Measurements from ENCODE around the gene MED26. TPM values are rescaled to one million over a fixed set of nuclear protein-coding genes. Genes with fewer than 3 reads are reported as not detected.

The MED26 gene
- total and polyA plus RNA-seq, 2 of the 13 experiments (the other 11 are each of a cell fraction or from before 2014, with no cell fraction given) = 3.5 to 3.8 TPM

GRCh38 chr19:16527334-16527935 lies 100.6 kb downstream of the MED26 start:
- Histone ChIP-seq H3K79me2 (ENCODE audit: insufficient read depth, low read length) (no peaks in the 10 kb centered on the region), H3K4me1 (ENCODE audit: insufficient read depth, low read length) (no peaks in the 10 kb centered on the region), H3K36me3 (replicated peaks in 1 of 2; ENCODE audit: control insufficient read depth in 1 of 2, insufficient read depth in 2 of 2, low read length in 2 of 2) (peaks cover 49 to 93% of the 10 kb centered on the region in 2 experiments), H3K4me3 (replicated peaks in 1 of 3; ENCODE audit: insufficient read depth in 1 of 3, low read depth in 2 of 3, low read length in 3 of 3) (no peak overlapping the region), H3K9me3 (ENCODE audit: low read length) (no peaks in the 10 kb centered on the region), H4K20me1 (ENCODE audit: insufficient read depth, low read length) (no peaks in the 10 kb centered on the region), H3K9ac (ENCODE audit: insufficient read depth, low read depth, low read length) (no peak overlapping the region), H2AFZ (ENCODE audit: low read length) (no peak overlapping the region), H3K27ac (ENCODE audit: extremely low read length, insufficient read depth, low read length) (no peak overlapping the region), H3K27me3 (ENCODE audit: control insufficient read depth in 1 of 2, insufficient read depth in 2 of 2, low read length in 2 of 2) (no peaks in the 10 kb centered on the region), H3K4me2 (ENCODE audit: low read depth, low read length) (no peak overlapping the region)
- in situ Hi-C loops (cut with HindIII; ENCODE audit: extremely low pct_ligation_motif_present, low pct_unique_long_range_greater_than_20kb) = no loop called here
- FAIRE-seq (no peak), DNase-seq (ENCODE audit: low spot score) (no peak), ATAC-seq (no peak)
- 98% methylated on average over 7 of the region's 14 CpGs for WGBS (ENCODE audit: low lambda C conversion rate)
- ChIA-PET POLR2A (interaction anchor here (1.0 kb wide), 1 partner anchor 31 kb away, joined by 3 read pairs; the partner anchor contains the start of genes C19orf44 and CALR3), CTCF (ENCODE audit: low intra/inter-chr PET ratio, low total read pairs) (no interaction called here)
- intact Hi-C loops (cut with micrococcal nuclease; ENCODE audit: unreplicated experiment) = no loop called here
- TF ChIP-seq, protein P1, sequence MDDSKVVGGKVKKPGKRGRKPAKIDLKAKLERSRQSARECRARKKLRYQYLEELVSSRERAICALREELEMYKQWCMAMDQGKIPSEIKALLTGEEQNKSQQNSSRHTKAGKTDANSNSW (CRISPR knock-in tag; IDR thresholded peaks at IDR 0.05; ENCODE audit: borderline replicate concordance) = no peak
- TF ChIP-seq ZNF691 (CRISPR knock-in tag; IDR thresholded peaks at IDR 0.05; ENCODE audit: borderline replicate concordance, low read depth) (no peak), ZC3H4 (CRISPR knock-in tag; IDR thresholded peaks at IDR 0.05; ENCODE audit: borderline replicate concordance) (no peak), POLR2A (IDR thresholded peaks at IDR 0.05; ENCODE audit: insufficient read depth in 1 of 2, low read depth in 2 of 2, low read length in 2 of 2) (0 out of 4 replicates have a peak, but pooled peaks of 1 of the 2 experiments have one; percentile 4), STAG1 (CRISPR knock-in tag; IDR thresholded peaks at IDR 0.05) (no peak), RBFOX2 (IDR thresholded peaks at IDR 0.05; ENCODE audit: low read depth, low read length) (no peak), DDIT3 (CRISPR knock-in tag; IDR thresholded peaks at IDR 0.05) (no peak)
- TF ChIP-seq, protein P2, sequence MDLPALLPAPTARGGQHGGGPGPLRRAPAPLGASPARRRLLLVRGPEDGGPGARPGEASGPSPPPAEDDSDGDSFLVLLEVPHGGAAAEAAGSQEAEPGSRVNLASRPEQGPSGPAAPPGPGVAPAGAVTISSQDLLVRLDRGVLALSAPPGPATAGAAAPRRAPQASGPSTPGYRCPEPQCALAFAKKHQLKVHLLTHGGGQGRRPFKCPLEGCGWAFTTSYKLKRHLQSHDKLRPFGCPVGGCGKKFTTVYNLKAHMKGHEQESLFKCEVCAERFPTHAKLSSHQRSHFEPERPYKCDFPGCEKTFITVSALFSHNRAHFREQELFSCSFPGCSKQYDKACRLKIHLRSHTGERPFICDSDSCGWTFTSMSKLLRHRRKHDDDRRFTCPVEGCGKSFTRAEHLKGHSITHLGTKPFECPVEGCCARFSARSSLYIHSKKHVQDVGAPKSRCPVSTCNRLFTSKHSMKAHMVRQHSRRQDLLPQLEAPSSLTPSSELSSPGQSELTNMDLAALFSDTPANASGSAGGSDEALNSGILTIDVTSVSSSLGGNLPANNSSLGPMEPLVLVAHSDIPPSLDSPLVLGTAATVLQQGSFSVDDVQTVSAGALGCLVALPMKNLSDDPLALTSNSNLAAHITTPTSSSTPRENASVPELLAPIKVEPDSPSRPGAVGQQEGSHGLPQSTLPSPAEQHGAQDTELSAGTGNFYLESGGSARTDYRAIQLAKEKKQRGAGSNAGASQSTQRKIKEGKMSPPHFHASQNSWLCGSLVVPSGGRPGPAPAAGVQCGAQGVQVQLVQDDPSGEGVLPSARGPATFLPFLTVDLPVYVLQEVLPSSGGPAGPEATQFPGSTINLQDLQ (CRISPR knock-in tag; IDR thresholded peaks at IDR 0.05) = no peak
- BruUV-seq (replicated peaks) = TSS peak; percentile 44
